ENCODE measurements around the gene CDC23.

- TF ChIP-seq POLR2A (IDR thresholded peaks at IDR 0.05) = no peak
- TF ChIP-seq, protein P1, sequence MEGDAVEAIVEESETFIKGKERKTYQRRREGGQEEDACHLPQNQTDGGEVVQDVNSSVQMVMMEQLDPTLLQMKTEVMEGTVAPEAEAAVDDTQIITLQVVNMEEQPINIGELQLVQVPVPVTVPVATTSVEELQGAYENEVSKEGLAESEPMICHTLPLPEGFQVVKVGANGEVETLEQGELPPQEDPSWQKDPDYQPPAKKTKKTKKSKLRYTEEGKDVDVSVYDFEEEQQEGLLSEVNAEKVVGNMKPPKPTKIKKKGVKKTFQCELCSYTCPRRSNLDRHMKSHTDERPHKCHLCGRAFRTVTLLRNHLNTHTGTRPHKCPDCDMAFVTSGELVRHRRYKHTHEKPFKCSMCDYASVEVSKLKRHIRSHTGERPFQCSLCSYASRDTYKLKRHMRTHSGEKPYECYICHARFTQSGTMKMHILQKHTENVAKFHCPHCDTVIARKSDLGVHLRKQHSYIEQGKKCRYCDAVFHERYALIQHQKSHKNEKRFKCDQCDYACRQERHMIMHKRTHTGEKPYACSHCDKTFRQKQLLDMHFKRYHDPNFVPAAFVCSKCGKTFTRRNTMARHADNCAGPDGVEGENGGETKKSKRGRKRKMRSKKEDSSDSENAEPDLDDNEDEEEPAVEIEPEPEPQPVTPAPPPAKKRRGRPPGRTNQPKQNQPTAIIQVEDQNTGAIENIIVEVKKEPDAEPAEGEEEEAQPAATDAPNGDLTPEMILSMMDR (IDR thresholded peaks at IDR 0.05) = no peak
Observed at GRCh38 chr5:138149530-138149929, 63.6 kb downstream of the CDC23 start.

All from suprapubic skin (tissue), 3 donors.